Thyroid gland (tissue), 4 donors: Measurements from ENCODE around the gene ORM1.

Experiments used
- CTCF ChIP-seq, 6 experiments: fragments of 200-600 bp in 3 of 6; fragments of 450-650 bp in 3 of 6; sonication (generic) in 3 of 6; IDR thresholded peaks; one replicate each; pipeline ENCODE4 v1.5.1; 2016 to 2019; ENCODE audit warnings: antibody characterized with exemption in 6 of 6, mild to moderate bottlenecking in 2 of 6, inconsistent platforms in 1 of 6, moderate library complexity in 1 of 6
- POLR2A ChIP-seq, 2 donors: fragments of 450-650 bp; IDR thresholded peaks; one replicate each; pipeline ENCODE4 v1.6.1; 2017; ENCODE audit warnings: antibody characterized with exemption in 2 of 2, mild to moderate bottlenecking in 2 of 2, moderate library complexity in 1 of 2

GRCh38 chr9:114362394-114362793, 39.5 kb downstream of the ORM1 start:
- no peak for TF ChIP-seq CTCF (IDR thresholded peaks at IDR 0.05)
- no peak for TF ChIP-seq POLR2A (IDR thresholded peaks at IDR 0.05)
